EH (cell line): ENCODE data around the gene TUBB.
"Not testable (repeated sequence)": the region's sequence is repeated elsewhere in the genome, so short reads cannot be mapped to it uniquely, and the experiment has no call there.

Experiments
- DNase-seq: peaks from one replicate; pipeline ENCODE4 v3.0.0-alpha.2; 2015; ENCODE audit warnings: low read depth

The TUBB gene

GRCh38 chr6:30741063-30741779 lies 21.1 kb downstream of the TUBB start:
- DNase-seq: peak; percentile 36

- DNase-seq: no peak
These were observed 21.7 kb downstream of the TUBB start for GRCh38 chr6:30741789-30742315.

DNA sequence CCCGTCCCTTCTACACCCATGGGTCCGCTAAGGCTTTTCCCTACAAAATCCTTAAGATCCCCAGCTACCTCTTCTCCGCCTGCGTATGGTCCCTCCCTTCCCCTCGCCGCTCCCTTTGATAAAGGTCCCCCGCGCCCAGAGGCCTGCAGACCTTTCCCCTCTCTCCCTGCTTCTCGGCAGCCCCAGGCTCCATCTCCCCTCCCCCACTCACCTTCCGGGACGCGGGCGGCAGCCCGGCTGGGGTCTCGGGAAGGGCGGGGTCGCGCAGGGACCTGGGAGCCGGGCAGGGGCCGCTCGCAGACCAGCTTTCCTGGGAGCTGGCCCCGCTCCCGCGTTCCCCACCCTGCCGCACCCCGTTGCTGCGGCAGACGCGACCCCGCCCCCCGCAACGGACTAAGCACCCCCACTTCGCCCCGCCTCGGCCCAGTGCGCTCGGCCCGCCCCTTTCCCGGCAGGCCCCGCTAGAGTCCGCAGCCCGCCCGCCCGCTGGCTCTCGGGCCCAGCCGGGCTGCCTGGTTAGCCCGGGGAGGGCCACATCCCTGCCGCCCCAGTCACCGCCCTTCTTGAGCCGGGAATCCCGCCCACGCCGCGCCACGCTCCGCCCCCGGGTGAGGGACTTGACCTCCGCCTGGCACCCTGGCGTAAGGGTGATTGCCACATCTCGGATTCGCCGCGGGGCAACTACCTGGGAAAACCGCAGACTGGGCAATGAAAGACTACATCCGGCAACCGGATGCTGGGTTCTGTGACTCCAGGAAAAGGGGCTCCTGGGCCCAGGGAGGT lies 22.4 kb downstream of the TUBB start, which contains the start of gene FLOT1:
Gene FLOT1, minus strand, starts transcription at position 372 of the 783 bp plus-strand sequence. CDS start 498 bp downstream, outside the sequence.
- DNase-seq: peak; percentile 98

- DNase-seq: peak; percentile 49
These were observed 23.2 kb downstream of the TUBB start for GRCh38 chr6:30743099-30744053.

DNA sequence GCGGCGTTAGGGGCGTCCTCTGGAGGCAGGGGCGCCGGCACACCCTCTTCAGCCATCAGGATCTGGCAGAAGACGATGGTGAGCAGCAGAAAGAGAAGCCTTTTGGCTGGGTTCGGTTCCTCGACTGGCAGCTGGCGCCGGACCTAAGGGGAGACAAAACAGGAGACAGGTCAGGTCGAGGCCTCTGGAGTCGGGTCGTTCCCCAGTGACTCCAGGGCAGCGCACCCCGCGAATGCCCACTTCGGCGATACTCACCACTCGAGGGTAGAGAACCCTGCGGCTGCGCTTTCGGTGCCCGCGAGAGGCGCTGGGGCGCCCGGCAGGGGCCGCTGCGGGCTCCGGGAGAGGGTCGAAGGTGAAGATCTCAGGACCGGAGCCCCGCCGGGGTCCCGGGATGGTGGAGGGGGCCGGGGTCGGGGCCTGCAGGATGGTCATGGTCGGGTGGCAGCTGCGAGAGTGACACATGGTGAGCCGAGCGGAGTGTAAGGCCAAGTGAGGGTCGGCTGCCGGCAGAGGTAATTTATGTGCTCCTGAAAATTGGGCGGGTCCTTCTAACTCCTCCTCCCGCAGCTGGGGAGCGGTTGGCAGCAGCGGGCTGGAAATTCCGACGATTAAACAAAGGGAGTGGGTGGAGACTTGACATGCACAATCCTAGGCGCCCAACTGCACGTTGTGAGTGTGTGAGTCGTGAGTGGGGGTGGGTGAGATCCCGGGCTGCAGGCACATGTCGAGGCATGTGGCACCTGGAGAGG lies 24.1 kb downstream of the TUBB start, which contains the start of gene IER3:
Gene IER3, minus strand, starts transcription at position 494 of the 752 bp plus-strand sequence. Its CDS starts 29 bp downstream, at position 465.
- DNase-seq: peak; percentile 95

- peak; percentile 60 for DNase-seq
These were observed 27.1 kb downstream of the TUBB start for GRCh38 chr6:30747300-30747687.

- DNase-seq: peak; percentile 53
These were observed 28.0 kb downstream of the TUBB start for GRCh38 chr6:30747902-30748769.

DNA sequence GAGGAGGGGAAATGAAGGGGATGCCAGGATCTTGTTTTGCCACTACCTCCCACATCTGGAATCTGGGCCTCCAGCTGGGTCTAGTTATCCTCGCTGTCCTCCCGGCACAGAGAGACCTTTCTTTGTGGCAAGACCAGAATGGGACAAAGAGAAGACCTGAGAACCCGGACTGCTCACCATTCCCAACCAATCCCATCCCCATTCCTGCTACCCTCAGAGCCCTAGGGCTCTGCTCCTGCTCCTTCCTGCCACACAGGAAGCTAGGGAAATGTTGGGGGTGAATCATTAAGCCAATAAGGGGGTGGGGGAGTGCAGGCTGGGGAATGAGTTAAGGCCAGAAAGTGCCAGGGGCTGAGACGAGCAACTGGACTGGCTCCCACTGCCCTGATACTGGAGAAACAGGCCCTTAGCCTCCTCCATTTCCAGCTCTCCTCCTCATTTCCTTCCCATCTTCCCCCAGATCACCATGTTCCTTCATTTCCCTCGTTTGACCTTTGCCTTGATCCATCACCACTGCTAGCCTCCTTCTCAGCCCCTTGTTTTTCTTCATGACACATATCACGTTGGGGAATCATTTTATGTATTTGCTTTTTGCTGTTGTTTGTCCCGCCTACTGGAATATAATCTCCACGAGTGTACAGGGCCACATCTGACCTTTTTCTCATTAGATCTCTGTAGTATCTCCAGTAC lies 28.8 kb downstream of the TUBB start:
- DNase-seq: peak; percentile 87

- no peak for DNase-seq
These were observed 29.6 kb downstream of the TUBB start for GRCh38 chr6:30749554-30750378.

- no peak for DNase-seq
These were observed 30.2 kb downstream of the TUBB start for GRCh38 chr6:30750379-30750668.

- peak; percentile 100 for DNase-seq
These were observed 32.2 kb downstream of the TUBB start for GRCh38 chr6:30752157-30752927.

DNA sequence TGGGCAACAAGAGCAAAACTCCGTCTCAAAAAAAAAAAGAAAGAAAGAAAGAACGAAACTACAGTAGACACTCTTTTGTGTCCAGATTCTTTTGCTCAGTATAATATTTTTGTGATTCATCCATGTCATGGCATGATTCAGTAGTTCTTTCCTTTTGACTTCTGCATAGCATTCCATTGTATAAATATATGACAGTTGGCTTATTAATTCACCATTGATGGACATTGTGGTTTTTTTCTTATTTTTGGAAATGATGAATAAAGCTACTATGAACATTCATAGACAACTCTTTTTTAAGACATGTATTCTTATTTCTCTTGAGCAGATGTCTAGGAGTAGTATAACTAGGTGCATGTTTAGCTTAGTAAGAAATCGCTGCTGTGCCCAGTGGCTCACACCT lies 34.5 kb downstream of the TUBB start:
- peak; percentile 87 for DNase-seq

GRCh38 chr6:30756405-30757003 lies 36.4 kb downstream of the TUBB start:
- not testable (repeated sequence) for DNase-seq

DNA sequence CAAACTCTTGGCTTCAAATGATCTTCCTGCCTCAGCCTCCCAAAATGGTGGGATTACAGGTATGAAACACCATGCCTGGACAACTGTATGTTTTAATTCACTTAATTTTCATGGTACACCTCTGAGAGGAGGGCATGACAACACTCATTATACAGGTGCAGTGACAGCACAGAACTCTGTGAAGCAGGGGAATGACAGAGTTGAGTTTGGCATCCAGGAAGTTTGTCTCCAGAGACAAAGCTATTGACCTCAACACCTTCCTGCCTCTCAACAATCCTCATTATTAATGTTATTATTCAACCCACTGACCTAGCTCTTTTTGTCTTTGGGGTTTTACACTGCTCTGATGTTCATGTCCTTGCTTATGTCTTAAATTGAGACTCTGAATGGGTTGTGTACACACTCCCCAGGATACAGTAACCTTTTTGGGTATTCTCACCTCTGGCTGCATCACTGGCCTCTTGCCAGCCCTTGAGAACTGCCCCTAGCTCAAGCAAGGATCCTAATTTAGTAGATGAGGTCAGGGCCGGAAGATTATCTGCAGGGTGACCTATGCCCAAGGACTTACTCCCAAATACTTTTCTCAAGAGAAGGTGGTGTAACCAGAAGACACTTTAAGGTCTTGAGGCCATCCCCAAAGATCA lies 37.2 kb downstream of the TUBB start:
- no peak for DNase-seq

DNA sequence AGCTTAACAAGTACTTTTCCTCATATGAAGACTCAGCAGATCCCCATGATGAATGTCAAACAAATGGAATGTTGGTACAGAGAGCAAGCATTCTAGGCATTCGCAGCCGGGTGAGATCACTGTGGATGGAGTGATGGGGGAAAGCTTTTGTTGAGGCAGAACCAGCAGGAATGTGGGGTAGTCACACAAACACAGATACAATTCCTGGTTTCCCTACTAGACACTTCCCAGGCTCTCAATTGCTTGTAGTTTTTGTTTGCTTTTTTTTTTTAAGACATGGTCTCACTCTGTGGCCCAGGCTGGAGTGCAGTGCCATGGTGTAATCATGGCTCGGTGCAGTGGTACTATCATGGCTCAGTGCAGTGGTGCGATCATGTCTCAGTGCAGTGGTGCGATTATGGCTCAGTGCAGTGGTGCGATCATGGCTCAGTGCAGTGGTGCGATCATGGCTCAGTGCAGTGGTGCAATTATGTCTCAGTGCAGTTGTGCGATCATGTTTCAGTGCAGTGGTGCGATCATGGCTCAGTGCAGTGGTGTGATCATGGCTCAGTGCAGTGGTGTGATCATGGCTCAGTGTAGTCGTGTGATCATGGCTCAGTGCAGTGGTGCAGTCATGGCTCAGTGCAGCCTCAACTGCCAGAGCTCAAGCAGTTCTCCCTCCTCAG lies 39.6 kb downstream of the TUBB start:
- peak; percentile 99 for DNase-seq

DNA sequence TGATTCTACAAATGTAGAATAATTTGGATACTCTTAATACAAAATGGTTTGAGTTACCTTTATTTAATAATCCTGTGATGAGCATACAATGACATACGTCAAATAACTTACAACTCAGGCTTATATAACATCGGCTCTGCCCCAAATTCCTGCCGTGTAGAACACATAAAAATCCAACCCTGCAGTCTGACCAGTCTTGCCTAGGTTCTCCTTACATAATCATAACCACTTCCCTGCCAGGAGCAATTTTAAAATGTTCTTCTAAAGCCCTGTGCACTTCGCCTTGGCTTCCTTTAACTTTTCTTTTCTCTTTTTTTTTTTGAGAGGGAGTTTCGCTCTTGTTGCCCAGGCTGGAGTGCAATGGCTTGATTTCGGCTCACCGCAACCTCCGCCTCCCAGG lies 40.4 kb downstream of the TUBB start:
- no peak for DNase-seq
